Urothelium cell line (cell line): ENCODE data around the gene MAPK10.
"Not testable (repeated sequence)": the region's sequence is repeated elsewhere in the genome, so short reads cannot be mapped to it uniquely, and the experiment has no call there.

ENCODE experiments used
- DNase-seq: peaks from one replicate; pipeline ENCODE4 v3.0.0; 2011; ENCODE audit warnings: low spot score, mixed read lengths
- FAIRE-seq: peaks from 2 replicates; lab custom pipeline; 2011; peaks lifted over from hg19 to GRCh38; lab: Jason Lieb, UNC

Gene MAPK10

DNA sequence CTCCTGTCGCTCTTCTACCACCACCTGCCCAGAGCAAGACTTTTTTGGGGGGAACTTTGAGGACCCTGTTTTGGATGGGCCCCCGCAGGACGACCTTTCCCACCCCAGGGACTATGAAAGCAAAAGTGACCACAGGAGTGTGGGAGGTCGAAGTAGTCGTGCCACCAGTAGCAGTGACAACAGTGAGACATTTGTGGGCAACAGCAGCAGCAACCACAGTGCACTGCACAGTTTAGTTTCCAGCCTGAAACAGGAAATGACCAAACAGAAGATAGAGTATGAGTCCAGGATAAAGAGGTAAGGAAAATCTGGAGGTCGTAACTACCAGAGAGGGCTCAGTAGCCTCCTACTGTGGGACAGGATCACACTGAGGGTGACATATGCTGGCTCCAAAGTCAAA is 364.5 kb downstream of the MAPK10 start:
- DNase-seq (no peak), FAIRE-seq (no peak)

DNA sequence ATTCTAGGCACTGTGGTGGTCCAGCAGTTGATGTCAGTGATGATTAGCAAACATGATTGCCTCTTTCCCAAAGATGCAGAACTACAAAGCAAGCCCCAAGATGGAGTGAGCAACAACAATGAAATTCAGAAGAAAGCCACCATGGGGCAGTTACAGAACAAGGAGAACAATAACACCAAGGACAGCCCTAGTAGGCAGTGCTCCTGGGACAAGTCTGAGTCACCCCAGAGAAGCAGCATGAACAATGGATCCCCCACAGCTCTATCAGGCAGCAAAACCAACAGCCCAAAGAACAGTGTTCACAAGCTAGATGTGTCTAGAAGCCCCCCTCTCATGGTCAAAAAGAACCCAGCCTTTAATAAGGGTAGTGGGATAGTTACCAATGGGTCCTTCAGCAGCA is 365.3 kb downstream of the MAPK10 start:
- FAIRE-seq, result no peak

DNA sequence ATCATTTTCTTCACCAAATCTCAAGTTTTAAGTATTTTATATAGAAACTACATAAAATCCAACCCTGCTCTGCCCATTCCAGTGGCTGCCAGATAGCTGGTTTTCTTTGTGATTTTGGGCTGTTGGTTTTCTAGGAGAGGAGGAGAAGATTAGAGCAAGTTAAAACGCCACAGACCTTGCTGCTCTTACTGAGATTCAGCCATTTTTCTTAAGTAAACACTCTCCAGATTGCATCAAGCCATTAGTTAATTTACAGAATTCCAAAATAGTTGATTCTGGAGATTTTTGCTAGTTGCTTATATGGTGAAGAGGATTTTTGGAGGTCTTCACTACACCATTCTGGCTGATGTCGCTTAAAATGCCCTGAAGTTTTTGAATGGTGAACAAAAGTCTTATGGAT is 366.2 kb downstream of the MAPK10 start:
- FAIRE-seq (no peak), DNase-seq (no peak)

More for the DNA sequence above, 365.3 kb downstream of the MAPK10 start:
- no peak for DNase-seq

DNA sequence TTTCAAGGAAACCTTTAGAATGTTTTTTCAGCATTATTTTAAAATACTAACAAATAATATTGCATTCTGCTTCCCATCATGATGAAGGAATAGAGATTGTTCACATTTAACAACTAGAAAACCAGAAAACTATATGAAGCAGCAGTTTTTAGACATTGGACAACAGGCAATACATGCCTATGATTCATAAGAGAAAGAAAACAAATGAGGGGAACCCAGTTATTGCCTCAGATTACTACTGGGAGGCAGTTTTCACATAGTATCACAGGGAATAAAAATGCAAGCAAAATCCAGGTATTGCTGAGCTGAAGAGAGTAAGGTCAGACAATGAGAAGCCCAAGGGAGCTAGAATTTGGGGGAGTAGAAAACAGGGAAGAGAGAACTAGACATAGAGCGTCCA is 373.6 kb downstream of the MAPK10 start:
- no peak for FAIRE-seq
- no peak for DNase-seq

DNA sequence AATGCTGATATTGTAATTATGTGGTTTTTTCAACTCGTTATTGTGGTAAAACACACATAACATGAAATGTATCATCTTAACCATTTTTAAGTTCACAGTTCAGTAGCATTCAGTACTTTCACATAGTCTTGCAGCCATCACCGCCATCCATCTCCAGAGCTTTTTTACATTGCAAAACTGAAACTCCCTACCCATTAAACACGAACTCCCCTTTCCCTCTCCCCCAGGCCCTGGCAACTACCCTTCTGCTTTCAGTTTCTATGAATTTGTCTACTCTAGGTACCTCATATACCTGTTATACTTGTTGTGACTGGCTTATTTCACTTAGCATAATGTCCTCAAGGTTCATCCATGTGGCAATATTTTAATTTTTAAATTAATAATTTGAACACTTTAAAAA is 380.6 kb downstream of the MAPK10 start:
- FAIRE-seq (no peak), DNase-seq (no peak)

DNA sequence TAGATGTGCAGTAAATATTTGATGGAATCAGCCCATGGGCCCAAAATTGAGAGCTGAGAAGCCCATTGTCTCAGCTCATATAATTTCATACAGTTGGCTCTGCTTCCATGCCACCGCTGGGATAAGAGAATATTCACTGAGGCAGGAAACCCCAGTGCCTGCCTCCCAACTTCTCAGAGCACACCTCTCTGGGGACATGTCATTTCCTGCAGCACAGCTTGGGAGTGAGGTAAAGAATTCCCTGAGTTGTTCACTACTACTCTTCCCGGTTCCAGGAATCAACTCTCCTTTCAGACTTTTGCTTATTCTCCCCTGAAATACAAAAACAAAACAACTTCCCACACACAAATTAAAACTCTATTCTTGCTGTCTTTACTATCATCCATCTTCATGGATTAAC is 389.3 kb downstream of the MAPK10 start:
- FAIRE-seq, result no peak
- no peak for DNase-seq

DNA sequence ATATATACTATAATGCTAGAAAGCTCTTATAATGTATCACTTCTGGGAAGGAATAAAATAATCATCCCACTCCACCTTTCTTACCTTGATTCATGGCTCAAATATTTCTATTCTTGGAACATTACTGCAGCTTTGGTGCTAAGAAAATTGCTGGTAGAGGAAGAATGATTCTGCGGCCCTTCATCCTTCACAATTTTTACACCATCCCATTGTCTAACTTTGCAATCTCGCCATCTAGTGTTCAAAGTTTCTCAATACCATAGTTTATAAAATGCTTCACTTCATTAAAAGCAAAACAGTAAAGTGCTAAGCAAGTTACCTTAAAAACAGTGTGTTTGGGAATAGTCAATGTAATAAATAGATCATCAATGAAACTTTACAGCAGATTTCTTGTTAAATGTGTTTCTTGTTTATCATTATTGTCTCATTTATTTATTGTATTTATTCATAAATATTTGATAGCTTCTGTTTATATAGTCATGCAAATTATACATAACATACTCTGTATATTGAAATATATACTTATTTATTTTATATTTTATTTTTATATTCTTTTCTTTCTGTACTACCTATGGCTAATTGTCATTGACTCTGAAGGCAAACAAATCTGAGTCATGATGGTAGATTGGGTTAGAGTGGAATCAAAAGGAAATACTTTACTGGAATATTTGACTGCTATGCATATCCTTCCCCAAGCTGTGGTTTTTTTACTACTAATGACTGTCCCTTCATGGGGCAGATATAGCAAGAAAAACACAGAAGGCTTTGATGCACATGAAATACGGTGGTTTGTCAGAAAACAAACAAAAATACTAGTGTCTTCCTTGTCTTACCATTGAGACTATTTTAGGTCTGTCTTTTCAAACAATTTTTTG is 390.7 kb downstream of the MAPK10 start:
- FAIRE-seq (no peak), DNase-seq (peak; percentile 38)

DNA sequence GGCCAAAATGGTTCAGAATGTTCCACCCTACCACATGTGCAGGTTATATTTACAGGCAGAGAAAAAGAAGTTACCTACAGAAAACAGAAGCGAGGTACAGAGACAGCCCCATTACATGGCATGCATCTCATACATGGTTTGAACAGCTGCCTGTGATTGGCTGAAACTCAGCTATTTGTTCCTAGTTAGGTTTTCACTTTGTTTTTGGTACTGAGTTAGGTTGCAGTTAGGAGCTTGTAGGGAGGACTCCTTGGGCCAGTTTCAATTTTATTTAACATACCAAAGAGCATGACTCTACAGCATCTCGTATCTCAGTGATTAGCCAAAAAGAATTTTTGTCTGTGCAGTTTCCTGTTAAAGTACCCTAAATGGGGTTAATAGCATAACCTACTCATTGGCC is 392.0 kb downstream of the MAPK10 start:
- no peak for FAIRE-seq

DNA sequence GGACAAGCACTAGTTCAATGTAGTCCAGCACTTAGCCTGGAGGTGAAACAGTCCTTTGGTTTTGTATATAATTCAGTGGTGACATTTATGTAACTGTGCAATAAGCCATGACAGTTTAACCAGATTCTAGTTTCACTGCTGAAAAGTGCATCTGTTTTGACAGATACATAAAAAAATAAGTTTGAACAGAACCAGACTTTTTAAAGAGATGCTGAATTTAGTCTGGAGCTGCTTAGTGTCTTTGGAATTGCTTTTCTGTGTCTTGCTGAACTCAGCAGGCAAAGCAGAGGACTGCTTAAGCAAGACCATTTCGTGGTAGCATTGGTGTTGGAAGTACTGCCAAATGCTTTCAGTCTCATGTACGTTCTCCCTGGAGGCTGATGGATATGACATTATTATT is 393.5 kb downstream of the MAPK10 start:
- no peak for FAIRE-seq
- no peak for DNase-seq

More for the DNA sequence above, 392.0 kb downstream of the MAPK10 start:
- no peak for DNase-seq

DNA sequence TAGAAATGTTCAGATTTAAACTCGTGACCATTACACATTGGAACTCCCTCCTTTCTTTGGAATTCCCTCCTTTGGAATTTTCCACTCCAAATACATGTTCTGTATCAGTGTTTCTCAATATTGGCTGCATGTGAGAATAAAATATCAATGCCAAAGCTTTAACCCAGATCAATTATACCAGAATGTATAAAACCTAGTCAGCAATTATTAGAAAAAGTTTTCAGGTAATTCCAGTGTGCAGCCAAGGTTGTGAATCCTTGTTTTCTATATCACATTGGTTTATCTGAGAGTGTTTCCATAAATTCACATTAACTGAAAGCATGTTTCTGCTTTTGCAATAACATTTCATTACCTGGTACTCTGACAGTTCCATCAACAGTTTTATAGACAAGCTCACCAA is 394.3 kb downstream of the MAPK10 start:
- FAIRE-seq, result no peak
- no peak for DNase-seq

DNA sequence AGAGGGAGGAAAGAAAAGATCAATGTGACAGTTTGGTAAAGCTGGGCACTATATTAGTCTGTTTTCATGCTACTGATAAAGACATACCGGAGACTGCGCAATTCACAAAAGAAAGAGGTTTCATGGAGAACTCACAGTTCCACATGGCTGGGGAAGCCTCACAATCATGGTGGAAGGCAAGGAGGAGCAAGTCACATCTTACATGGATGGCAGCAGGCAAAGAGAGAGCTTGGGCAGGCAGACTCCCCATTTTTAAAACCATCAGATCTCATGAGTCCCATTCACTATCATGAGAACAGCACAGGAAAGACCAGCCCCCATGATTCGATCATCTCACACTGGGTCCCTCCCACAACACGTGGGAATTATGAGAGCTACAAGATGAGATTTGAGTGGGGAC is 394.8 kb downstream of the MAPK10 start:
- not testable (repeated sequence) for FAIRE-seq, DNase-seq

DNA sequence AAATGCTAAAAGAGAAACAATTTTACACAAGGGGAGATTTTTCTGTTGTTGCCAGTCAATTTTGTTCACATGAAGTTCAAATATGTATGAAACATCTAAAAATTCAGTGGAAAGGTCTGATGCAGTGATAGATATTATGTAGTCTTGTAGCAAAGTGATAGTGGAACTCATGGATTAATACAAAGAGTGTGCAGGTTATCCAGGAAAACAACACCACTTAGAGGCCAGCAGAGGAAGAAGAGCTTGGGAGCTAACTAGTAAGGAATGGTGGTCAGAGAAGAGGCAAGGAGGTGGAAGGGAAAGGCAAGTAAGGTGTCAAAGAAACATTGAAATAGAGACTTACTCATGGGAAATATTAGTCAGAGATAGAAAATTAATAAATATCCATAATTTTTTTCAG is 395.6 kb downstream of the MAPK10 start:
- FAIRE-seq (no peak), DNase-seq (no peak)

DNA sequence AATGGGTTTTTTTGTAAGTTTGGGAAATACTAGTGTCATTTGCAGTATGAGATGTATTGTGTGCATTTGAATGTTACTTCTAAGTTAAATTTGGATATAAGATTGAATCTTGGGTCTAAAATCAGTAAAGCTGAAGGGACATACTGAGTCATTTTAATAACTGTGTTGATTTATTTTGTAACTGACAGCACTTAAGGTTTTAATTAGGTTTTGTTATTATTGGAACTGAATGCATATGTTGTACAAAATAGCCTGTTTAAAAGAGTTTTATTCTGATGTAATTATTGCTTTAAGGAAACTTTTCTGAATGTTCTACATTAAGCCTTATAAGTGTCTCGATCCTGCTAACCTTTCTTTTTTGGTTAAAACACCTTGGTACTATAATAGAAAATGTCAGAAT is 396.6 kb downstream of the MAPK10 start:
- FAIRE-seq, result no peak
- no peak for DNase-seq

DNA sequence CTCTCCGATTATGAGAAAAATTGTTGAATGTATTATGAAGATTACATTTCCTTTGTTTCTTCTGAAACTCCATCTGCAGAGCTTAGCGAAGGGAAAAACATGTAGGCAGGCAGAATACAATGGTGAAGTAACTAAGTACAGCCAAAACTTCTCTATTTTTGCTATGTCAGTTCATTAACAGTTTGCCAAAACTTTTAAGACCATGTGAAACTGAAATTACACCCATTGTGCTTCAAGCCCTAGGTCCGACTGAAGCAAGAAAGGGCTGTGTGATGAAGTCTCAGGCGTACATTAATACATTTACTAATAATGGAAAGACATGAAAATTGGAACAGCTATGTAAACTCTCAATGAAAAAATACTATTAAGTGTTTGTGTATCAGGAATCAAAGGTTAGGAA is 398.0 kb downstream of the MAPK10 start:
- FAIRE-seq (no peak), DNase-seq (no peak)

DNA sequence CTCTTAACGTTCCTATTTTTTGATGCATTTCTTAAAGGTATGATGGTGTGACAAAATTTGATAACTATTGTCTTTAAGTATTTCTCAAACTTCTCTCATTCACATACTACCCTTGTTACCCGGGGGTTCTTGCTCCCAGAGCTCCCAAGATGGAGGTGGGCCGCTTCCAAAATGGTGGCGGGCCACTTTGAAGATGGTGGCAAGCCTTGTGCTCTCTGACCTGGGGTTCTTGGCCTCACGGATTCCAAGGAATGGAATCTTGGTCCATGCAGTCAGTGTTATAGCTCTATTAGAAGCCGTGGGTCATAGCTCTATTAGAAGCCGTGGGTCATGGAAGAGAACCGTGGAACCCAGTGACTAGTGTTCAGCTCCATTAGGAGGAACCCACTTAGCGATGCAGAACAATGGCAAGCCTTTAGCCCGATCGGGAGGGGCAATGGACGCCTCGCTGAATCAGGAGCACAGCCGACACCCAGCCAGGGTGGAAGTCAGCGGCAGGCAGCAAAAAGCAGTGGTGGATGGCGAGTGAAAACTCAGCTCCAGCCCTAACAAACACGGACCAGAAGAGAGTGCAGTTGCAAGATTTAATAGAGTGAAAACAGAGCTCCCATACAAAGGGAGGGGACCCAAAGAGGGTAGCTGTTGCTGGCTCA is 403.4 kb downstream of the MAPK10 start:
- FAIRE-seq (no peak), DNase-seq (no peak)

DNA sequence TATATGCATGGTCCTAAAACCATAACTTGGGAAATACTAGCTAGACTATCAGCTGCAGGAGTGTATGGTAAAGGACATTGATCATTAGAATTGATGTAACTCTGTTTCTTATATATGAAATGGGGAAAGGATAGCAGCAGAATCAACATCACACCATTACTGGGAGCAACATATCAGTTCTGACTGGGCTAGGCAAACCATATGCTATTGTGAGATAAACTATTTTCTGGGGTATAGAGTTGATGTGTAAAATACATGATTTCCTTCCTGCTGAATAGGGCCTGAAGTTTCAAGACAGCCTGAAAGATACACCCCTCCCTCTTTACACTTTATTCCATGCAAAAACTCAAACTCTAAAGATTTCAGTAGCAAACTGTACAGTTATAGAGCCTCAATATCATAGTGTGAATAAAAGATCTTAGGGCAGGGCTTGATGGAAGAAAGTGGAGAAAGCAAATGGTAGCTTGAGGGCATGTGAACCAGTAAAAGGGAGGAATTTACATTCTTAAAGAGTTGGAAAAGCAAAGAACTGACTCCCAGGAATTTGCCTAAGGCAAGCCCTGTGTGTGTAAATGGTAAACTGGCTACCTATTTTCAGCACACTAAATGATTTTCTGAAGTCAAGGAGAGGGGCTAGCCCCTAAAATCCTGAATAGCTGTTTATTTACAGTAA is 404.1 kb downstream of the MAPK10 start:
- DNase-seq (no peak), FAIRE-seq (no peak)

DNA sequence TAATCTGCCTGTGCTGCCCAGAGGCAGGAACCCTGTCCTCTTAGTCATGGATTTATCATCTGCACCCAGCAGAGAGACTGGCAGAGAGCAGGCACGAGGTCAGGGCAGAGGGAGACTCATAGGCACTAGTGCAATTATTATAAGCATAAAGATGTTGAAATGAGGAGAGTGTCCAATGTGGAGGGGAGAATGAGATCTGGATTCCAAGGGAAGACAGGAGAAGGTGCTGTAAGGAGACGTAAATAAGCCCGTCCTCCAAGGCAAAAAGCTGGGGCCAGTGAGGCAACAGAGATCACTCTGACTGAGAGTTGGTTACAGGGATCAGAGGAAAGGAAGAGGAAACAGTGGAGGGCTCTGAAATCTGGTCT is 406.2 kb downstream of the MAPK10 start:
- FAIRE-seq (no peak), DNase-seq (no peak)

DNA sequence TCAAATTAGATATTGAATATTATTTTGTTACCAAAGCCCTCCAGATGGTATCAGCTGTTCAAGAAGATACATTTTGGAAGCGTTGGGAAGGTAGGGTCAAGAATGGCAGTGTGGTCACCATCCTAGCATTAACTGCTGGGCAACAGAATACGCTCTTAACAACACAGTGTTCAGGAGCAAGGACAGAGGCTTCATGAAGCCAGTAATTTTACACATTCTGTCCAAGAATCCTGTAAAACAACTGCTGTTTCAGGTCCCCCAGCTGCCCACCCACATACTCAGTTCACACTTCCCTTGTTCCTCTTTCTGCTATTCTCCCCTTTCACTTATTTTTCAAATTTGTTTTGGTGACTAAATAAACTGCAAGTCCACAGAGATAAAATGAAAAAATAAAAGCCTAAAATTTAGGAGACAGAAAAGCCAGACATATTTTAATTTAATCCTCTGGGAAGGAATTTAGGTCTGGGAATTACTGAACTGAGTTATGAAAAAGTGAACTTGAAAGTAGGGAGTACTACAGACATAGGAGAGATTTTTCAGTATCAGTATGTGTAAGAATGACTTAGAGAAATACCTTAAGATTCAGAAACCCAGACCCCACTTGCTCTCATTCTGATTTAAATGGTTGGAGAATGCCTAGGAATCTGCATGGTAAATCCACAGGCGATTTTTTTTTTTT is 406.7 kb downstream of the MAPK10 start:
- FAIRE-seq, result no peak
- no peak for DNase-seq

DNA sequence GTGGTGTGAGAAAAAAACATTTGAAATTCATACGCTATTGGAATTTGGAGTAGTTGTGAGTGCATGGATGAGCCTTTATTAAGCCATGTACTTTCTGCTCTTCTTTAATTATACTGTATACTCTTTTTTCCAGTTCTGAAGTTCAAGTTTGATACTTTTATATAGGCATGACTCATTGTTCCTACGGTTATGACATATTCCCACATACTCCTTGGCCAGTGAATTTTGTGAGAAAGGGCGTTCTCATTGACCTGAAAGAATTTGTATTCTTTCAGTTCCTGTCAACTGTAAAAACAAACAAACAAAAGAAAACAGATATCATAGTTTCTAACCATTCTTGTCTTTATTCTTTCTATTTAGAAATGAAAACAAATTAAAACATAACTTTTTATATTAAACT is 407.3 kb downstream of the MAPK10 start:
- FAIRE-seq (no peak), DNase-seq (no peak)

DNA sequence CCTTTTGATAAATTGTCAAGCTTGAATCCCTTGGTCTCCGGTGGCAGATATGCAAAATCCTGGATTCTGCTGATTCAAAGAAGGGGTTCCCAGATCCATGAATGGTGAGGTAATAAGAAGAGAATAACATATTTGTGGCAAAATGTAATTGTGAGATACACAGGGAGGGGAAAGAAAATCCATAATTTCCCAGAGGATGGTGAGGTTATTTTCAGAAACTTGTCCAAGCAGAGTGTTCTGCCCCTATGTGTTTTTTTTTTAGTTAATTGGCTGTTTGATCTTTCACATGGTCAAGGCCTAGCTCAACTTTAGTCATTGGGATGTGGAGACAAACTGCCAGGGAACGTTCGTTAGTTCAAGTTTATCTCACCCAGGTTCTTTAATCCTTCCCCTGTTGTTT is 408.8 kb downstream of the MAPK10 start:
- DNase-seq (no peak), FAIRE-seq (no peak)

DNA sequence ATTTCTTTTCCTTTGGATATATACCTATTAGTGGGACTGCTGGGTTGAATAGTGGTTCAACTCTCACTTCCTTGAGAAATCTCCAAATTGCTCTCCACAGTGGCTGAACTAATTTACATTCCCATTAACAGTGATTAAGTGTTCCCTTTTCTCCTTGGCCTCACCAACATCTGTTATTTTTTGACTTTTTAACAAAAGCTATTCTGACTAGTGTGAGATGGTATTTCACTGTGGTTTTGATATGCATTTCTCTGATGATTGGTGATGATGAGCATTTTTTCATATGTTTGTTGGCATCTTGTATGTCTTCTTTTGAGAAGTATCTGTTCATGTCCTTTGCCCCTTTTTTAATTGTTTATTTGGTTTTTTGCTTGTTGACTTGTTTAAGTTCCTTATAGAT is 413.0 kb downstream of the MAPK10 start:
- FAIRE-seq, result no peak

More for the DNA sequence above, 413.0 kb downstream of the MAPK10 start:
- DNase-seq, result no peak
